IPS-15b (cell line): ENCODE results near the gene FRRS1L.

ENCODE experiments used
- H3K27me3 ChIP-seq: one replicate; pipeline ENCODE4 v1.6.1; 2013; ENCODE audit warnings: low read length; ENCODE audit not compliant: control insufficient read depth, insufficient read depth
- H3K36me3 ChIP-seq: one replicate; pipeline ENCODE4 v1.6.1; 2013; ENCODE audit warnings: low read length; ENCODE audit not compliant: control insufficient read depth, insufficient read depth
- H3K4me1 ChIP-seq: one replicate; pipeline ENCODE4 v1.6.1; 2013; ENCODE audit warnings: mild to moderate bottlenecking, low read length; ENCODE audit not compliant: control insufficient read depth, insufficient read depth
- H3K4me3 ChIP-seq: one replicate; pipeline ENCODE4 v1.5.1; 2013; ENCODE audit warnings: low read depth, low read length
- H3K9ac ChIP-seq: one replicate; pipeline ENCODE4 v1.6.1; 2013; ENCODE audit warnings: low read depth, mild to moderate bottlenecking, low read length
- H3K9me3 ChIP-seq: one replicate; pipeline ENCODE4 v1.6.1; 2013; ENCODE audit warnings: mild to moderate bottlenecking, low read length; ENCODE audit not compliant: control insufficient read depth, insufficient read depth

Gene FRRS1L

GRCh38 chr9:109191746-109192145, 24.7 kb upstream of the FRRS1L start:
- H3K9me3 ChIP-seq = no peaks in the 10 kb centered on the region
- H3K9ac ChIP-seq = no peak overlapping the region
- H3K36me3 ChIP-seq = no peaks in the 10 kb centered on the region
- H3K27me3 ChIP-seq = no peaks in the 10 kb centered on the region
- no peak overlapping the region for H3K4me3 ChIP-seq
- no peaks in the 10 kb centered on the region for H3K4me1 ChIP-seq

- H3K36me3 ChIP-seq = no peaks in the 10 kb centered on the region
- H3K9ac ChIP-seq = no peak overlapping the region
- no peaks in the 10 kb centered on the region for H3K4me1 ChIP-seq
- H3K4me3 ChIP-seq = no peak overlapping the region
- no peaks in the 10 kb centered on the region for H3K27me3 ChIP-seq
- no peaks in the 10 kb centered on the region for H3K9me3 ChIP-seq
Observed at GRCh38 chr9:109190151-109190550, 23.1 kb upstream of the FRRS1L start.

- H3K9ac ChIP-seq = no peak overlapping the region
- H3K4me3 ChIP-seq = no peak overlapping the region
- H3K9me3 ChIP-seq = no peaks in the 10 kb centered on the region
- H3K4me1 ChIP-seq = no peaks in the 10 kb centered on the region
- no peaks in the 10 kb centered on the region for H3K27me3 ChIP-seq
- no peaks in the 10 kb centered on the region for H3K36me3 ChIP-seq
Observed at GRCh38 chr9:109186857-109187520, 19.9 kb upstream of the FRRS1L start.

GRCh38 chr9:109182940-109183798, 16.1 kb upstream of the FRRS1L start:
- Histone ChIP-seq H3K36me3 (no peaks in the 10 kb centered on the region), H3K4me3 (no peak overlapping the region), H3K27me3 (no peaks in the 10 kb centered on the region), H3K4me1 (no peaks in the 10 kb centered on the region), H3K9ac (no peak overlapping the region), H3K9me3 (no peaks in the 10 kb centered on the region)

- no peak overlapping the region for H3K4me3 ChIP-seq
- no peak overlapping the region for H3K9ac ChIP-seq
- no peaks in the 10 kb centered on the region for H3K27me3 ChIP-seq
- H3K9me3 ChIP-seq = no peaks in the 10 kb centered on the region
- H3K36me3 ChIP-seq = no peaks in the 10 kb centered on the region
- H3K4me1 ChIP-seq = no peaks in the 10 kb centered on the region
Observed at GRCh38 chr9:109182550-109182939, 15.5 kb upstream of the FRRS1L start.

GRCh38 chr9:109181284-109181683, 14.2 kb upstream of the FRRS1L start:
- Histone ChIP-seq H3K4me3 (no peak overlapping the region), H3K9me3 (no peaks in the 10 kb centered on the region), H3K27me3 (no peaks in the 10 kb centered on the region), H3K4me1 (no peaks in the 10 kb centered on the region), H3K9ac (no peak overlapping the region), H3K36me3 (no peaks in the 10 kb centered on the region)

GRCh38 chr9:109179801-109180523, 12.9 kb upstream of the FRRS1L start:
- H3K36me3 ChIP-seq = no peaks in the 10 kb centered on the region
- no peaks in the 10 kb centered on the region for H3K27me3 ChIP-seq
- H3K4me1 ChIP-seq = no peaks in the 10 kb centered on the region
- H3K4me3 ChIP-seq = no peak overlapping the region
- no peak overlapping the region for H3K9ac ChIP-seq
- H3K9me3 ChIP-seq = no peaks in the 10 kb centered on the region

- Histone ChIP-seq H3K27me3 (no peaks in the 10 kb centered on the region), H3K9ac (no peak overlapping the region), H3K4me3 (no peak overlapping the region), H3K4me1 (no peaks in the 10 kb centered on the region), H3K9me3 (no peaks in the 10 kb centered on the region), H3K36me3 (no peaks in the 10 kb centered on the region)
Observed at GRCh38 chr9:109176963-109177362, 9.9 kb upstream of the FRRS1L start.

- no peaks in the 10 kb centered on the region for H3K4me1 ChIP-seq
- no peaks in the 10 kb centered on the region for H3K27me3 ChIP-seq
- no peaks in the 10 kb centered on the region for H3K9me3 ChIP-seq
- no peak overlapping the region for H3K9ac ChIP-seq
- H3K4me3 ChIP-seq = no peak overlapping the region
- H3K36me3 ChIP-seq = no peaks in the 10 kb centered on the region
Observed at GRCh38 chr9:109176386-109176785, 9.3 kb upstream of the FRRS1L start.

- H3K4me3 ChIP-seq = no peak overlapping the region
- no peaks in the 10 kb centered on the region for H3K36me3 ChIP-seq
- H3K4me1 ChIP-seq = no peaks in the 10 kb centered on the region
- no peaks in the 10 kb centered on the region for H3K9me3 ChIP-seq
- no peak overlapping the region for H3K9ac ChIP-seq
- H3K27me3 ChIP-seq = peaks cover 9% of the 10 kb centered on the region
Observed at GRCh38 chr9:109172935-109173334, 5.9 kb upstream of the FRRS1L start.

GRCh38 chr9:109171926-109172325, 4.9 kb upstream of the FRRS1L start:
- Histone ChIP-seq H3K9ac (no peak overlapping the region), H3K36me3 (no peaks in the 10 kb centered on the region), H3K4me1 (no peaks in the 10 kb centered on the region), H3K27me3 (peaks cover 18% of the 10 kb centered on the region), H3K4me3 (no peak overlapping the region), H3K9me3 (no peaks in the 10 kb centered on the region)
